Progenitor cell of endocrine pancreas (in vitro differentiated cells): Measurements from ENCODE around the gene PARD3. TPM values are rescaled to one million over a fixed set of nuclear protein-coding genes. Genes with fewer than 3 reads are reported as not detected.

ENCODE experiments used
- DNase-seq: peaks from one replicate; pipeline ENCODE4 v3.0.0; 2021; ENCODE audit warnings: low spot score; ENCODE audit not compliant: unreplicated experiment
- H3K27ac Mint-ChIP-seq: 2 replicates; pipeline ENCODE4 v1.8.0; 2021; ENCODE audit warnings: mild to moderate bottlenecking, moderate library complexity, mixed read lengths
- H3K27me3 Mint-ChIP-seq: 2 replicates; pipeline ENCODE4 v1.8.0; 2021; ENCODE audit warnings: mixed read lengths
- H3K36me3 Mint-ChIP-seq: 2 replicates; pipeline ENCODE4 v1.8.0; 2022; ENCODE audit warnings: mixed read lengths; ENCODE audit not compliant: insufficient read depth
- H3K4me1 Mint-ChIP-seq: 2 replicates; pipeline ENCODE4 v1.8.0; 2021; ENCODE audit warnings: low read depth, mixed read lengths
- H3K4me3 Mint-ChIP-seq: 2 replicates; pipeline ENCODE4 v1.8.0; 2021; ENCODE audit warnings: low read depth, mild to moderate bottlenecking, moderate library complexity, mixed read lengths
- H3K9me3 Mint-ChIP-seq: 2 replicates; pipeline ENCODE4 v1.8.0; 2021; ENCODE audit warnings: low read depth, mixed read lengths
- total RNA-seq: library from RNA; stranded (reverse); gene quantifications from 2 replicates; pipeline ENCODE4 v1.2.1, GENCODE V29; 2021
- TF ChIP-seq, protein P1 (sequence below): fragments of 200-600 bp; sonication (generic); IDR thresholded peaks from one replicate; pipeline ENCODE4 v1.5.0; 2021; ENCODE audit warnings: antibody characterized with exemption, mild to moderate bottlenecking; ENCODE audit not compliant: unreplicated experiment

PARD3 gene
- total RNA-seq, 1 donor from 2014 or later, result 85.3 TPM

DNA sequence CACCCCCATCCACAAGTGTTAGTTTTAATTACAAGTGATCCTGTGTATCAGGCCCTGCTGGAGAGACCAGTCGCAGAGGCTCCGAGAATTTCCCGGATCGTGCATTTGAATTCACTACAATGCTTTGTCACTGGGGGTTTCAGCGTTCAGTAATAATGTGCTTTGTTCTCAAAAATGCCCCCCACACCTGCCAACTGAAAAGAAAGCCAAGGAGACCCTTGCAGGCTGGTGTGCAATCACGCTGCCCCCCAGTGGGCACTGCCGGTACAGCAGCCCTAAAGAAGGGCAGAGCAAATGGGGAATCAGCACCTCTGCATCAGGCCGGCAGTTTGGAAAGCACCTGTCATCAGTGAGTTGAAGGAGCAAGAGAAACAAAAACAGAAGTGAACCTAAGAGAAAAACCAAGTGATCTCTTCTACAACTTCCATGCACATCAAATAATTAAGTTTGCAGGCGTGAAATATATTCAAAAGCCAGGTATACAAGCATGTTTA, 177.6 kb downstream of the PARD3 start:
- Mint-ChIP-seq H3K4me1 (peaks cover 32% of the 10 kb centered on the region), H3K4me3 (peak overlapping the region; percentile 14), H3K36me3 (peaks cover 10% of the 10 kb centered on the region), H3K9me3 (no peaks in the 10 kb centered on the region), H3K27me3 (no peaks in the 10 kb centered on the region), H3K27ac (no peak overlapping the region)
- TF ChIP-seq, protein P1, sequence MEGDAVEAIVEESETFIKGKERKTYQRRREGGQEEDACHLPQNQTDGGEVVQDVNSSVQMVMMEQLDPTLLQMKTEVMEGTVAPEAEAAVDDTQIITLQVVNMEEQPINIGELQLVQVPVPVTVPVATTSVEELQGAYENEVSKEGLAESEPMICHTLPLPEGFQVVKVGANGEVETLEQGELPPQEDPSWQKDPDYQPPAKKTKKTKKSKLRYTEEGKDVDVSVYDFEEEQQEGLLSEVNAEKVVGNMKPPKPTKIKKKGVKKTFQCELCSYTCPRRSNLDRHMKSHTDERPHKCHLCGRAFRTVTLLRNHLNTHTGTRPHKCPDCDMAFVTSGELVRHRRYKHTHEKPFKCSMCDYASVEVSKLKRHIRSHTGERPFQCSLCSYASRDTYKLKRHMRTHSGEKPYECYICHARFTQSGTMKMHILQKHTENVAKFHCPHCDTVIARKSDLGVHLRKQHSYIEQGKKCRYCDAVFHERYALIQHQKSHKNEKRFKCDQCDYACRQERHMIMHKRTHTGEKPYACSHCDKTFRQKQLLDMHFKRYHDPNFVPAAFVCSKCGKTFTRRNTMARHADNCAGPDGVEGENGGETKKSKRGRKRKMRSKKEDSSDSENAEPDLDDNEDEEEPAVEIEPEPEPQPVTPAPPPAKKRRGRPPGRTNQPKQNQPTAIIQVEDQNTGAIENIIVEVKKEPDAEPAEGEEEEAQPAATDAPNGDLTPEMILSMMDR, result peak; percentile 97
- peak; percentile 78 for DNase-seq

DNA sequence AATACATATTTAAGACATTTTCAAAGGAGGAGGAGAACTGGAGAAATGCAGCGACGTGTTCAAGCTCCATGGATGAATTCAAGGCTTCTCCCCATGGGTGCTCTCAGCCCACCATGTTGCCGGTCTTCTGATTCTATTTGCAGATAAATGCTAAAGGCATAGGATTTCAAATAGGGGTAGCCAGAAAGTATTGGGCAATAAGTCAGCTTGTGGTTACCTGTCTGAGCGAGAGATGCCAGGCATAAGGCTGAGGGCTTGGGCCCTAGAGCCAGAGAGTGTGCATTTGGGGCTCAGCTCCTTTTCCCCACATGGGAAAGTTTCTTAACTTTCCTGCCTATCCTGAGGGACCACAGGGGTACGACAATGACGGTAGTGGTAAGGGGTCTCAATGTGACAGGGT, 180.0 kb downstream of the PARD3 start:
- no peaks in the 10 kb centered on the region for H3K9me3 Mint-ChIP-seq
- no peak for DNase-seq
- no peaks in the 10 kb centered on the region for H3K27me3 Mint-ChIP-seq
- H3K36me3 Mint-ChIP-seq, result peaks cover 12% of the 10 kb centered on the region
- H3K4me3 Mint-ChIP-seq, result no peak overlapping the region
- peaks cover 29% of the 10 kb centered on the region for H3K4me1 Mint-ChIP-seq
- H3K27ac Mint-ChIP-seq, result no peak overlapping the region
- TF ChIP-seq, protein P1, result no peak

DNA sequence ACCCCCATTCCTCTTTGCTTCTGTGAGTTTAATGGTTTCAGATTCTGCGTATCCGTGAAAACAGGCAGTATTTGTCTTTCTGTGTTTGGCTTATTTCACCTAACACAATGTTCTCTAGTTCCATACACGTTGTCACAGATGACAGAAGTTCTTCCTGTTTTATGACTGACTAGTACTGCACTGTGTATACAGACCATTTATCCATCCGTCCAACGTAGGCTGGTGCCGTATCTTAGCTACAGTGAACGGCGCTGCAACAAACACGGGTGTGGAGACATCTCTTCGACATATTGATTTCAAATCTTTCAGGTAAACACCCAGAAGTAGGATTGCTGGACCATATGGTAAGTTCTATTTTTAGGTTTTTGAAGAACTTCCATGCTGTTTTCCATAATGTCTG, 181.7 kb downstream of the PARD3 start:
- H3K36me3 Mint-ChIP-seq, result peaks cover 12% of the 10 kb centered on the region
- H3K27ac Mint-ChIP-seq, result no peak overlapping the region
- TF ChIP-seq, protein P1, result no peak
- no peak for DNase-seq
- no peaks in the 10 kb centered on the region for H3K9me3 Mint-ChIP-seq
- no peak overlapping the region for H3K4me3 Mint-ChIP-seq
- peaks cover 30% of the 10 kb centered on the region for H3K4me1 Mint-ChIP-seq
- H3K27me3 Mint-ChIP-seq, result no peaks in the 10 kb centered on the region

DNA sequence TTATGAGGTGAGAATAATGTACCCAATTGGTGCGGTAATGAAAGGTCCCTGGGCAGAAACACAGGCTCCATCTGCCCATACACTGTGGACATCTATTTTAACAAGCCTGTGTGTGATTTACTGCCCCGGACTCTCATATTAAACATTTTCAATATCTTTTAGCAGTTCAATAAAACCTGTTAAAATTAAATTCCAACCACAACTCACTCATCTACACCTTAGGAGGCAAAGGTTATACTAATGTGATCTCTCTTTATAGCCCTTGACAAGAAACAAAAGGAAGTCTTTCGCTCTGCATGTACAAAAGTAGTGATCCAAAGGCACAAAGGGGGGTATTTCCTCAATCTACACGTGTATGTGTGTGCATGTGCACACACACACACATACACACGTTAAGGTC, 186.0 kb downstream of the PARD3 start:
- Mint-ChIP-seq H3K4me1 (peaks cover 27% of the 10 kb centered on the region), H3K36me3 (peaks cover 7% of the 10 kb centered on the region), H3K9me3 (no peaks in the 10 kb centered on the region), H3K27ac (no peak overlapping the region), H3K4me3 (no peak overlapping the region), H3K27me3 (no peaks in the 10 kb centered on the region)
- TF ChIP-seq, protein P1, result no peak
- DNase-seq, result no peak

DNA sequence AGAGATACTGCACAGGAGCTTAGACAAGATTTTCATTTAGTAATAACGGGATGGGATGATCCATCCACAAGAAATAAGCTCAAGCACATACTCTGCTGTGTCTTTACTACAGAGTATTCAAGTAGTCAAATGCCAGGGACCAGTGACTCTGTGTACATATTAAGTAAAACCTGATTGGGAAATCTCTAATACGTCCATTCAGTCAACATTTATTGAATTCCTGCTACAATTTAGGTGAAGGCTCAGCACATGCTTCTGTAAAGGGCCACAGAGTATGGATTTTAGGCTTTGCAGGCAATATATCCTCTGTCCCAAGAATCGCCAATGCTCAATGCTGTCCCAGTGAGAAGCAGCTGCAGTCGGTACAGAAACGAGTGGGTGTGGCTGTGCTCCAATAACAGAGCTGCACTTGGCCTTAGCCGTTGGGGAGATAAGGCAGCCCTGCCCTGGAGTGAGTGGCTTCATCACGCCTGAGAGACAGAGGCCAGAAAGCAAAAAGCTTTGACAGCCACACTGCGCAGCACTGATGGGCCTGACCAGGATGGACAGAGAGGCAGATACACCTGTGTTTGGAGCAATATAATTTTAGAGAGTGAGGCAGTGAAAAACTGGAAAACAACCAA, 186.8 kb downstream of the PARD3 start:
- Mint-ChIP-seq H3K27me3 (no peaks in the 10 kb centered on the region), H3K4me1 (peaks cover 20% of the 10 kb centered on the region), H3K9me3 (no peaks in the 10 kb centered on the region), H3K27ac (no peak overlapping the region), H3K36me3 (peaks cover 3% of the 10 kb centered on the region), H3K4me3 (no peak overlapping the region)
- TF ChIP-seq, protein P1, result no peak
- no peak for DNase-seq
